Neural crest cell (in vitro differentiated cells): ENCODE results near the gene CST4. TPM values are rescaled to one million over a fixed set of nuclear protein-coding genes. Genes with fewer than 3 reads are reported as not detected.

Experiments
- DNase-seq: peaks from one replicate; pipeline ENCODE4 v3.0.0; 2021; ENCODE audit warnings: low read depth, mixed read lengths, low spot score
- H3K27ac Mint-ChIP-seq: one replicate; pipeline ENCODE4 v1.8.0; 2021; ENCODE audit warnings: mild to moderate bottlenecking, mixed read lengths; ENCODE audit not compliant: unreplicated experiment
- H3K27me3 Mint-ChIP-seq: 2 replicates; pipeline ENCODE4 v1.8.0; 2021; ENCODE audit warnings: low read depth, mild to moderate bottlenecking, mixed read lengths
- H3K36me3 Mint-ChIP-seq: 2 replicates; pipeline ENCODE4 v1.8.0; 2021; ENCODE audit warnings: low read depth, mild to moderate bottlenecking, mixed read lengths
- H3K4me1 Mint-ChIP-seq: 2 replicates; pipeline ENCODE4 v1.8.0; 2021; ENCODE audit warnings: mixed read lengths
- H3K4me3 Mint-ChIP-seq: one replicate; pipeline ENCODE4 v1.8.0; 2021; ENCODE audit warnings: mild to moderate bottlenecking, mixed read lengths
- H3K9me3 Mint-ChIP-seq: 2 replicates; pipeline ENCODE4 v1.8.0; 2021; ENCODE audit warnings: mixed read lengths
- total RNA-seq: library from RNA; stranded (reverse); gene quantifications from 2 replicates; pipeline ENCODE4 v1.2.1, GENCODE V29; 2021
- TF ChIP-seq, protein P1 (sequence below): fragments of 200-600 bp; sonication (generic); conservative IDR thresholded peaks from 2 replicates; pipeline ENCODE4 v1.5.0; 2021; ENCODE audit warnings: antibody characterized with exemption, mild to moderate bottlenecking

Gene CST4
- total RNA-seq, 1 donor from 2014 or later = not detected

DNA sequence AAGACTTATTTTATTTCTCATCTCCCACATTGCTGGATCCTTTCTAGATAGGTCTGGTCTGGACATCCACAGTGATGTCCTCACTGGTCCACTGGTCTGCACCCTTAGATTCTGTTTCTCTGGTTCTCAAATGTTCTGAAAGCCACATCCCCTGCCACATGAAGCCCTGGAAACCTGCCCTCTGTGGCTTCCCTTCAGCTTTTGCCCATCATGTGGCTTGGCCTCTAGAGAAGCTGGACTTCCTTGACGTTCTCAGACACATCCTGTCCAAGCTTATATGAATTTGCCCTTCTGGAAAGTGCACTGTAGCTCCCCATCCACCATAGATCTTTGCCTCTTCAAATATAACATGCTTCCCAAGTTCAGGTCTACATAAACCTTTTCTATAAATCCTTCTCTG is 18.5 kb downstream of the CST4 start:
- TF ChIP-seq, protein P1, sequence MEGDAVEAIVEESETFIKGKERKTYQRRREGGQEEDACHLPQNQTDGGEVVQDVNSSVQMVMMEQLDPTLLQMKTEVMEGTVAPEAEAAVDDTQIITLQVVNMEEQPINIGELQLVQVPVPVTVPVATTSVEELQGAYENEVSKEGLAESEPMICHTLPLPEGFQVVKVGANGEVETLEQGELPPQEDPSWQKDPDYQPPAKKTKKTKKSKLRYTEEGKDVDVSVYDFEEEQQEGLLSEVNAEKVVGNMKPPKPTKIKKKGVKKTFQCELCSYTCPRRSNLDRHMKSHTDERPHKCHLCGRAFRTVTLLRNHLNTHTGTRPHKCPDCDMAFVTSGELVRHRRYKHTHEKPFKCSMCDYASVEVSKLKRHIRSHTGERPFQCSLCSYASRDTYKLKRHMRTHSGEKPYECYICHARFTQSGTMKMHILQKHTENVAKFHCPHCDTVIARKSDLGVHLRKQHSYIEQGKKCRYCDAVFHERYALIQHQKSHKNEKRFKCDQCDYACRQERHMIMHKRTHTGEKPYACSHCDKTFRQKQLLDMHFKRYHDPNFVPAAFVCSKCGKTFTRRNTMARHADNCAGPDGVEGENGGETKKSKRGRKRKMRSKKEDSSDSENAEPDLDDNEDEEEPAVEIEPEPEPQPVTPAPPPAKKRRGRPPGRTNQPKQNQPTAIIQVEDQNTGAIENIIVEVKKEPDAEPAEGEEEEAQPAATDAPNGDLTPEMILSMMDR = no peak
- peaks cover 3% of the 10 kb centered on the region for H3K9me3 Mint-ChIP-seq
- H3K27me3 Mint-ChIP-seq = peaks cover 5% of the 10 kb centered on the region
- H3K4me3 Mint-ChIP-seq = no peak overlapping the region
- H3K36me3 Mint-ChIP-seq = no peaks in the 10 kb centered on the region
- H3K27ac Mint-ChIP-seq = no peak overlapping the region
- DNase-seq = no peak
- H3K4me1 Mint-ChIP-seq = no peaks in the 10 kb centered on the region

DNA sequence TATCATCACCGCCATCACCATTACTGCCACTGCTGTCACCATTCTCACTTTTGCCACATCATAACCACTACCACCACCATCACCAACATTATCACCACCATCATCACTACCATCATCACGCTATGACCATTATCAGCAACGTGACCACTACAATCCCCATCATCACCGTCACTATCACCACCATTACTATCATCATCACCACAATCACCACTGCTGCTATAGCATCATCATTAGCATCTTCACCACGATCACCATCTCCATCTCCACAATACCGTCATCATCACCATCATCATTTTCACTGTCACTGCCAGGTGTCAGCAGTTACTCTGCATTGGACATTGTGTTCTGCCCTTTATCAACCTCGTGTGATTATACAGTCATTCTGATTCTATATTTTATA is 19.0 kb downstream of the CST4 start:
- H3K27ac Mint-ChIP-seq = no peak overlapping the region
- peaks cover 5% of the 10 kb centered on the region for H3K27me3 Mint-ChIP-seq
- TF ChIP-seq, protein P1 = no peak
- H3K4me3 Mint-ChIP-seq = no peak overlapping the region
- H3K4me1 Mint-ChIP-seq = no peaks in the 10 kb centered on the region
- H3K9me3 Mint-ChIP-seq = peaks cover 3% of the 10 kb centered on the region
- DNase-seq = no peak
- no peaks in the 10 kb centered on the region for H3K36me3 Mint-ChIP-seq

DNA sequence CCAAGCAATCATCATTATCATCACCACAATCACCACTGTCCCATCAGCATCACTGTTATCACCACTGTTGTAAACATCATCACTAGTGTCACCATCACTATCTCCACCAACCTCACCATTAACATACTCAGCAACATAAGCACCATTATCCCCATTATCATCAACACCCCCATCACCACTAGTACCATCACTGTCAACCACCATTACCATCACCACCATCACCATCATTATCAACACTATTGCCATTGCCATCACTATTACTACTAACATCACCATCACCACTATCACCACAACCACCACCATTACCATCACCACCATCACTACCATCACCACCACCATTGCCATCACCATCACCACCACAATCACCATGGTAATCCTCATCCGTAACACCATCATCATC is 19.5 kb downstream of the CST4 start:
- Mint-ChIP-seq H3K27ac (no peak overlapping the region), H3K4me3 (no peak overlapping the region), H3K27me3 (peaks cover 5% of the 10 kb centered on the region), H3K4me1 (no peaks in the 10 kb centered on the region), H3K9me3 (peaks cover 3% of the 10 kb centered on the region), H3K36me3 (no peaks in the 10 kb centered on the region)
- no peak for DNase-seq
- TF ChIP-seq, protein P1 = no peak

DNA sequence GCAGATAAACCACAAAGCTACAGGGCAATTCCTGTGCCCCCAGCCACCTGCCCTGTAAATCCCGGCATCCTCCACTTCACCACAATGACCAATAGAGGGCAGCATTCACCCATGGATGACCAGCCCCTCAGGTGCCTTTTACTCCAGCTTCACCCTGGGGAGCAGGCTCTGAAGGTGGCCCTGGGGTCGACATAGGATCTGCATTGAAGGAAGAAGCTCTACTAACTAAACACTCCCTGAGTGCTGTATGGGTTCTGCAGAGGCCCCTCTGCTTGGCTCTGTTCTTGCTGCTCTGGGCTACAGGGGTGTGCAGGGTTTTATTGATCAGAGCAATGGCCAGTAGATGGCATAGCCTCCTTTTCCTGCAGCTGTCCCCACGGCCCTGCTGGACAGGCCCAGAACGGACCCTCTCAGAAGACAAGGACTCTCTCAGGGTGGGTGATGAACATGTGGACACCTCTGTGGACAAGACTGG is 20.3 kb downstream of the CST4 start:
- no peaks in the 10 kb centered on the region for H3K36me3 Mint-ChIP-seq
- TF ChIP-seq, protein P1 = peak; percentile 85
- no peak overlapping the region for H3K27ac Mint-ChIP-seq
- H3K4me1 Mint-ChIP-seq = no peaks in the 10 kb centered on the region
- H3K27me3 Mint-ChIP-seq = peaks cover 5% of the 10 kb centered on the region
- no peak overlapping the region for H3K4me3 Mint-ChIP-seq
- DNase-seq = peak; percentile 53
- H3K9me3 Mint-ChIP-seq = peaks cover 3% of the 10 kb centered on the region

DNA sequence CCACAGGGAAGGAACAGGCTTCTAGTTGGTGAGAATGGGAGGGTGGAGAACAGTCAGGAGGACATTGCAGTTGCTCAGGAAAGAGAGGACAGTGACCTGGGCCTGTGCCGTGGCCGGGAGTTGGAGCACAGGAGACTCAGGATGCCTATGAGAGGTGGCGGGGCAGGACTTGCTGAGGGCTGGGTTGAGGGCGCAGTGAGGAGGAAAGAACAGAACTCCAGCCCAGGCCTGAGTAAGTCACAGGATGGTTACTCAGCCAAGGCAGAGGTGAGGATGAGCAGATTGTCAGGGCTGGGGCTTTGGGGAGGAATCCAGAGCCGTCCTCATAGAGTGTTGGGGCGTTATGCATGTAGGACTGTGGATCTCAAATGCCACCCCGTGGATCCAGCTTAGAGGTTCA is 21.2 kb downstream of the CST4 start:
- no peak for DNase-seq
- H3K4me3 Mint-ChIP-seq = no peak overlapping the region
- H3K36me3 Mint-ChIP-seq = no peaks in the 10 kb centered on the region
- TF ChIP-seq, protein P1 = no peak
- H3K27ac Mint-ChIP-seq = no peak overlapping the region
- H3K4me1 Mint-ChIP-seq = no peaks in the 10 kb centered on the region
- peaks cover 2% of the 10 kb centered on the region for H3K27me3 Mint-ChIP-seq
- H3K9me3 Mint-ChIP-seq = no peaks in the 10 kb centered on the region

DNA sequence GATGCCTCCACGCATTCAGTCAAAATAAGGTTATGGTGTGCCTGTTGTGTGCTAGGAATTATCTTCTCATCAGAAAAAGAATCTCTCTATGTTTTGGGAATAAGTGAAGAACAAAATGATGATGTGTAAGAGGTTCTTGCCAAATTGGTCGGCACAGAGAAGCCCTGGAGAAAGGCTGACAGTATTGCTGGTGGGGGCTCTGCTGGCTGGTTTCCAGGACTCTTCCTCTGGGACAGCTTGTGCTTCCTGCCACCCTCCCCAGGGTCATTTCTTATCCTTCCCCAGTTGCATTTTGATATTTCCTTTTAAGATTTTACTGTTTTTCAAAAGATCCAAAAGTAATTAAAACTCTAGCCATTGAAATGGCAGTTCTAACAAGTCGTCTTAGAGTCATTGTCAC is 22.1 kb downstream of the CST4 start:
- no peak overlapping the region for H3K27ac Mint-ChIP-seq
- peaks cover under 1% of the 10 kb centered on the region for H3K27me3 Mint-ChIP-seq
- H3K4me1 Mint-ChIP-seq = no peaks in the 10 kb centered on the region
- DNase-seq = no peak
- TF ChIP-seq, protein P1 = no peak
- H3K36me3 Mint-ChIP-seq = no peaks in the 10 kb centered on the region
- no peak overlapping the region for H3K4me3 Mint-ChIP-seq
- H3K9me3 Mint-ChIP-seq = no peaks in the 10 kb centered on the region
